ENCODE data around the gene IWS1.
"Not testable (repeated sequence)": the region's sequence is repeated elsewhere in the genome, so short reads cannot be mapped to it uniquely, and the experiment has no call there.

IWS1 gene

GRCh38 chr2:127453392-127454171 lies 72.7 kb downstream of the IWS1 start:
- DNase-seq, result no peak

- DNase-seq, result no peak
Measured at GRCh38 chr2:127453013-127453391, 73.3 kb downstream of the IWS1 start.

- DNase-seq, result not testable (repeated sequence)
Measured at GRCh38 chr2:127452423-127452822, 73.9 kb downstream of the IWS1 start.

GRCh38 chr2:127451981-127452380 lies 74.3 kb downstream of the IWS1 start:
- no peak for DNase-seq

GRCh38 chr2:127449898-127450297 lies 76.4 kb downstream of the IWS1 start:
- DNase-seq, result no peak

GRCh38 chr2:127449414-127449813 lies 76.9 kb downstream of the IWS1 start:
- DNase-seq, result no peak

GRCh38 chr2:127448526-127448925 lies 77.8 kb downstream of the IWS1 start:
- DNase-seq, result no peak

GRCh38 chr2:127439343-127439742 lies 86.9 kb downstream of the IWS1 start:
- DNase-seq, result no peak

- DNase-seq, result no peak
Measured at GRCh38 chr2:127437781-127438726, 88.2 kb downstream of the IWS1 start.

- no peak for DNase-seq
Measured at GRCh38 chr2:127437056-127437455, 89.2 kb downstream of the IWS1 start.

GRCh38 chr2:127434515-127434914 lies 91.8 kb downstream of the IWS1 start:
- no peak for DNase-seq

- no peak for DNase-seq
Measured at GRCh38 chr2:127431408-127432023, 94.8 kb downstream of the IWS1 start.
